C4-2B (cell line): ENCODE results near the gene ELAVL1.

Experiments used
- ZFX ChIP-seq: fragments of 450-650 bp; IDR thresholded peaks from 2 replicates; pipeline ENCODE4 v1.6.1; 2017
- TF ChIP-seq, protein P1 (sequence below): fragments of 450-650 bp; conservative IDR thresholded peaks from 2 replicates; pipeline ENCODE4 v1.5.1; 2017; ENCODE audit warnings: mild to moderate bottlenecking

DNA sequence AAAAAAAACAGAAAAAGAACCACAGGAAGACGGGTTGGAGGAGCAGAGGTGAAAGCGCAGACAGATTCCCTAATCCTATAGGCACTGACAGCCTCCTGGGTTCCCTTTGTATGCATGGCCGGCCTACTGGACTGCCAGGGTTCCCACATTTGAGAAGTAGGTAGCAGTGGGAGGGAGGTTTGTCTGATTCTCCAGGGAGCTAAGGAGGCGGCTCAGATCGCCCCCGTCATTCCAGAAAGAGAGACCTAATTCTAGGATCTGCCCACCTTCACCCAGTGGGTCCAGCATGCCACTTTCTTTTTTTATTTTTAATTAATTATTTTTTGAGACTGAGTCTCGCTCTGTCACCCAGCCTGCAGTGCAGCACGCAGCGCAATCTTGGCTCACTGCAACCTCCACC lies 37.5 kb upstream of the ELAVL1 start:
- no peak for TF ChIP-seq ZFX
- TF ChIP-seq, protein P1, sequence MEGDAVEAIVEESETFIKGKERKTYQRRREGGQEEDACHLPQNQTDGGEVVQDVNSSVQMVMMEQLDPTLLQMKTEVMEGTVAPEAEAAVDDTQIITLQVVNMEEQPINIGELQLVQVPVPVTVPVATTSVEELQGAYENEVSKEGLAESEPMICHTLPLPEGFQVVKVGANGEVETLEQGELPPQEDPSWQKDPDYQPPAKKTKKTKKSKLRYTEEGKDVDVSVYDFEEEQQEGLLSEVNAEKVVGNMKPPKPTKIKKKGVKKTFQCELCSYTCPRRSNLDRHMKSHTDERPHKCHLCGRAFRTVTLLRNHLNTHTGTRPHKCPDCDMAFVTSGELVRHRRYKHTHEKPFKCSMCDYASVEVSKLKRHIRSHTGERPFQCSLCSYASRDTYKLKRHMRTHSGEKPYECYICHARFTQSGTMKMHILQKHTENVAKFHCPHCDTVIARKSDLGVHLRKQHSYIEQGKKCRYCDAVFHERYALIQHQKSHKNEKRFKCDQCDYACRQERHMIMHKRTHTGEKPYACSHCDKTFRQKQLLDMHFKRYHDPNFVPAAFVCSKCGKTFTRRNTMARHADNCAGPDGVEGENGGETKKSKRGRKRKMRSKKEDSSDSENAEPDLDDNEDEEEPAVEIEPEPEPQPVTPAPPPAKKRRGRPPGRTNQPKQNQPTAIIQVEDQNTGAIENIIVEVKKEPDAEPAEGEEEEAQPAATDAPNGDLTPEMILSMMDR, result no peak
